HG03439 (cell line): Measurements from ENCODE around the gene ANXA6.
A peak's percentile ranks its signal among the peaks of the same experiment; 100 is the strongest.

Experiments used
- ATAC-seq: cut with Tn5 transposase; IDR thresholded peaks from one replicate; pipeline ENCODE4 v1.9.1; 2021; ENCODE audit warnings: mild to moderate bottlenecking, moderate library complexity; ENCODE audit not compliant: unreplicated experiment

The ANXA6 gene

DNA sequence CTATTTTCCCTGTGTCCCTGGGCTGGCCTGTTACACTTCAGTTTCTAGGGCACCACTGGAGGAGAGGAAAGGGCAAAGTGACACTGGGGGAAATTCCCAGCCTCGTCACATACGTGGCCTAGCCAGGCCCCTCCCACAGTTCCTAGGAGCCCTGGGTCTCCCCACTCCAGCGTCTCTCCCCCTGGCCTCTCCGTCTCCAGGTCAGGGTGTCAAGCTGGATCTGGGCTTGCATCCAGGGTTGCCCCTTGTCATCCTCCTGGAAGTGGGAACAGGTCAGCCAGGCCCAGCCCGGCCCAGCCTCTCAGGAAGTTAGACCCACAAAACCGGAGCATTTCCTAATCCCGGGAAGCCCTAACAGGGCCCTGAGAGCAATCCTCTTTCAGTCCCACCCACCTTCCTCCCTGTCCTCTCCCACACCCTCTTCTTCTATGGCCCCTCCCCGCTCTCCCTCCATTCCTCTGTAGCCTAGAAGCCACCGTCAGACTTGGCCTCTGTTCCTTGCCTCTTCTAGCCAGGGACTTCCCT lies 72.0 kb downstream of the ANXA6 start:
- no peak for ATAC-seq

DNA sequence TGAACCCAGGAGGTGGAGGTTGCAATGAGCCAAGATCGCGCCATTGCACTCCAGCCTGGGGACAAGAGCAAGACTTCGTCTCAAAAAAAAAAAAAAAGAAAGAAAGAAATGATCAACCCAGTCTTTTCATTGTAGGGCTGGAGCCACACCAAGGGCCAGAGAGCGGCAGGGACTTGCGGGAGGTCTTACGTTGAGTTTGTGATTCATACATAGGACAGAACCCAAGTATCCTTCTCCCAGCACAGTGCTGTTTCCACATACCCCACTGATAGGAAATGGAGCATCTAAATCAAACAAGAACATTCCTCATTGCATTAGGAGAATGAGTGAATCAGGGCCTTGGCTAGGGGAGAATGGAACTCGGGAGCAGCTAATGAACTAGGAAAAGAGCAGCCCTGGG lies 73.2 kb downstream of the ANXA6 start:
- ATAC-seq = no peak

DNA sequence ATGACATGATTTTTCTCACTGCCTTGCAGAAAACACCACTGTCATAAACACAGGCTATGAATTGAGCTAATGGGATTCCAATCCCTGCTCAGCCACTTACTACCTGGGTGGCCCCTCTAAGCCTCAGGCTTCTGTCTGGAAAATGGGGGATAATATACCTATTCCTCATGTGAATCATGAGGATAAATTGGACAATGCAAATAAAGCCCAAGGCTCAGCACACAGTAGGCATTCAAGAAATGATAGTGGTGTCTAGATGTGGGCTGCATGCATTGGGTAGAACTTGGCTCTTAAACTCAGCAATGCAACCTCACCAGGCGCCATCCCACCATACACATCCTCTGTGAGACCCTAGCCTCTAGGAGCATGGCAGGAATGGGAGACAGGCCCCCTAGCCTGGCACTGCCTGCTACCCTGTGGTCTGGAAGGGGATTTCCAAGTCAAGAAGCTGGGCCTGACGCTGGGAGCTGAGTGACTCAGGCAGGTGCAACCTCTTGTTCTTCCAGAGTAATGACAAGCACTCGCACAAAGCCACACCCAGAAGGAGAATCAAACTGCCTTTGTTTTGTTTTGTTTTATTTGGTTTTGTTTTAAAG lies 74.4 kb downstream of the ANXA6 start:
- no peak for ATAC-seq

DNA sequence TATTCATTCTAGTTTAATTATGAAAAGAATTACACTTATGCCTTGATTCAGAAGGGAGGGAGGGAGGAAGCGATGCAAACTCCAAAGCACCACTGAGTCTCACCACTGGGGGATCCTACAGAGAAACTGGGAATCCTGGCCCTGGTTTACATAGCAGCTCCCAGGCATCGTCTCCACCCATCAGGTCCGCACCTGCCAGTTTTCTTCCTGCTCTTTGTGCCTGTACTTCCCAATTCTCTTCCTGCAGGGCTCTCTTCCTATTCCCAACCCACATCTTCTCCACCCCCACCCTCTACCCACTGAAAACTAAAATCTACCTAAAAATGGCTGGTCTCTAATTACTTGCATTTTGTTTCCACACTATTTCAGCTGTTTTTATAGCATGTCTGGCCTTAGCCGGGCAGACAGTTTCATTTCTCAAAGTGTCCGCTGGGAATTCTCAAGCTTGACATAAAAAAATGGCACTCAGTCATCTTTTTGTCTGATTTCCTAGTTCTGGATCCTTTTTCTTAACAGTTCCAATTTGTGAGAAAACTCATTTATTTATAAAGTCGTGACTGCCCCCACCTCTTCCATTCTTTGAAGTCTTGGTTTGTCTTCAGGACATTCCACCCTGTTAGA lies 75.2 kb downstream of the ANXA6 start:
- no peak for ATAC-seq

DNA sequence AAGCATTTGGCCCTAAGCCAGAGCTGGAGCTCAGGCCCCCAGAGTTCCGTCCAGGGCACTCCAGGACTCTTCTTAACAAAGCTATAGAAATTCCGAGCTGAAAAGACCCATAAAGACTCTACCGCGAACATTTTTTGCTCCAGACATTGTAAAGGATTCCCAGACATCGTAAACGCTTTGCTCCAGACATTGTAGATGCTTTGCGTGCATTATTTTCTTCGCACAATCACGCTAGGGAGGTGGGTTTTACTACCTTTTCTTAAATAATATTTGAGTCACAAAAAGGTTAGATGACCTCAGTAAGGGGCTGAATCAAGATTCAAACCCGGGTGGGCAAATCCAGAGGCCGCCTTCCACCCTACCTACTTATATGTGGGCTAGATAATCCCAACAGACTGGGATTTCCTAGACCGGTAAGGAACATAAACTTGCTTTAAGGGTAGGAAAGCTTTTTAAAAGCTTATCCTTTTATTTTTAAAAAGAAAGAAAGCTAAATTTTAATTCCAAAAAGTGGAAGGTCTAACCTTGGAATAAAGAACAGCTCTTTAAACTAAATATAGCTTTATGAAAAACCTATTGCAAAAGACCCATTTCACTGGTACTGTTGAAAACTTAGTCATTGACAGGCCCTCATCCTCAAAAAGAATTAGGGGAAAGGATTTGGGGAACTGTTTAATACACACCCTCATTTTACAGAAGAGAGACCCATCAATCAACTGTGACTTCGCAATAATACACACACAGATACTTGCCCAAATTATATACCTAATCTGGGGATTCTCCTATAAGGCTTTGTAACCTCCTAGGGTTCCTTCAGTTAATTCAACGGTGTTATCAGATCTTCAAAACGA lies 75.9 kb downstream of the ANXA6 start:
- ATAC-seq = no peak

DNA sequence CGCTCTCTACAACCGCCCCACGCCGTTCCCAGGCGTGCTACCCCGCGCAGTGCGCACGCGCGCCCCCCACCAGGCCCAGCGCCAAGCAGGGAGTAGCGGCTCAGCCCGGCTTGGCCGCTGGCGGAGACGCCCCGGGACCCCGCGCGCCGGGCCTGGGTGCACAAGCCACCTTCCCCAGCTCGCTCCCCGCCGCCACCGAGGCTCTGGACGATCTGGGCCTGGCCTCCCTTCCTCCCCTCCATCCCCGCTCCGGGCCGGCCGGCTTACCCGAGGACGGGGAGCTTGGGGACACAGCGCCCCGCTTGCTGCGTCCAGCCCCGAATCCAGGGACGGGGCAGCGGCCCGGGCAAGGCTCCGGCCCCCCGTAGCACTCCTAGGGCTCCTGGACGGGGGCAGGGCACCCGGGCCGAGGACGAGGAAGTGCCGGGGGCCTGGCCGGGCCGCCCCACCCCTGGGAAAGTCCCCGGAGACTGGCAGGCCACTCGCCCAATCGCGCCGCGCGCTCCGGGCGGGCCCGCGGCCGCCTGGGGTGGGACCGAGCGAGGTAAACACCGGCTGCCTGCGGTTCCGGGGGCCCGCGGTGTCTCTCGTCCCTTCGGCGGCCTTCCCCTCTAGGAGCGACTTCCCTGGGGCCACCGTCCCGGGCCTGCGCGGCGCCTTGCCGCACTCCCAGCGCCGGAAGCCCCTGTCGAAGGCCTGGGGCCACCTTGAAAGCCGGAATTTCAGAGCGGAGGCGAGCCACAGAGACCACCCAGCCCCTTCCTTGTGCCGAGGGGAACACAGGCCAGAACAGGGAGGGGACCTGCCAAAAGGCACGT lies 76.8 kb downstream of the ANXA6 start, which contains the start of gene TNIP1:
TSS of gene TNIP1 (minus strand) at position 422 of the 818 bp plus-strand sequence. CDS start 15,939 bp downstream, outside the sequence.
- peak; percentile 67 for ATAC-seq

DNA sequence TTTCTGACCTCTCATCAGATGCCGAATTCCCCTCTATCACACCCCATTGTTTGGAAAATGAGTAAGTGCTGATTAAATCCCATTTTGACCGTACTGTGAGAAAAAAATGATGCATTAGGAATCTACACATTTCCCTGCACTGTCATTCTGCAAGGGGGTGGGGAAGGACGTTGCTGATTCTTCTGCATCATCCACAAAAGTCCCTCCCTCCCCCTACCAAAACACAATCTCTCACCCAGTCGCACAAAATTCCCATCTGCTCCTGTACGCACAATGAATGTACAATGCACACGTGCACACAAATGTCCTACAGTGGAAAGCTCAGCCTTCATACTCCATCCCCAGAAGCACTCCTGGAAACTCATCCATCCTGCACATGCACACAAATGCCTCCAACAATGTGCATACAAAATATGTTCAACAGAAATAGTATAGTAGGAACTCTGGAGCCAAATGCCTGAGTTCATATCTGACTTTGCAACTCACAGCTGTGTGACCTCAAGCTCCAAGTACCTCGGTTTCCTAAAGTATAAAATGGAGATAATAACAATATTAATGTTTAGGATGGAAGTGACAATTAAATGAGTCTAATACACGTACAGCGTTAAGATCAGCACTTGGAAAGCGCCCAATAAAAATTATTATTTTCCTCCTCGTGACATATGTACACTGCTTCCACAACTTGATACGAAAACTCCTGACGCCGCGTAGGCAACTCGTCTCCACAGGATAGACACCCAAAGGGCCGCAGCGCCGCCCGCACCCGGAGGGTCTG lies 77.6 kb downstream of the ANXA6 start:
- ATAC-seq = no peak

DNA sequence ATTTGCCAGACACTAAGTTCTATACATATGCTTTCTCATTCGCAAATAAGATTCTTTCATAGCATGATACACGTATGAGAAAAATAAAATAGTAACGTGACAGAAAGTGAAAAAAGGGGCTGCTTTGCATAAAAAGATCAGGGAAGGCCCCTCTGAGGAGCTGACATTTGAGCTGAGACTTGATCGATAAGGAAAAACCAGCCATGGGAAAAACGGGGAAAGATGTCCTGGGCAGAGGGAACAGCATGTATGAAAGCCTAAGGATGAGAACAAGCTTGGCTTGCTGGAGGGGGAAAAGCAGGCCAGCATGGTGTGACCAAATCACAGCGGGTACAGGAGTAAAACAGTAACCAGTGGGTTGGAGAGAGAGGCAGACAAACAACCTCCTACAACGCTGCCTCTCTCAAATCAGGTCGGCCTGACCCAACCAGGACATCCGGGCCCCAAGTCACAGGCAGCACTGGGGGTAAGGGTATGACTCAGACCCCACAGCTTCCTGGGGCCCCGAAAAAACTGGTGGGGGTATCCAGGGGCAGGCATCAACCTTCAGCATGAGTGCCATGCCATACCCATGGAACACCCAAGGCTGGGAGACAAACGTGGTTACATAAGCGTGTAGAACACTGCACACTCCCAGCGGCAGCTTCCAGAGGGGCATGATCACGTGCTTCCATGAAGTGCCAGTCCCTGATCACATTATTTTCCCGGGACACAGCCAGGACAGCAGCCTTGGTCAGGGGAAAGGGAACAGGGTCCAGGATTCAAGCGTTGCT lies 78.9 kb downstream of the ANXA6 start:
- peak; percentile 43 for ATAC-seq

DNA sequence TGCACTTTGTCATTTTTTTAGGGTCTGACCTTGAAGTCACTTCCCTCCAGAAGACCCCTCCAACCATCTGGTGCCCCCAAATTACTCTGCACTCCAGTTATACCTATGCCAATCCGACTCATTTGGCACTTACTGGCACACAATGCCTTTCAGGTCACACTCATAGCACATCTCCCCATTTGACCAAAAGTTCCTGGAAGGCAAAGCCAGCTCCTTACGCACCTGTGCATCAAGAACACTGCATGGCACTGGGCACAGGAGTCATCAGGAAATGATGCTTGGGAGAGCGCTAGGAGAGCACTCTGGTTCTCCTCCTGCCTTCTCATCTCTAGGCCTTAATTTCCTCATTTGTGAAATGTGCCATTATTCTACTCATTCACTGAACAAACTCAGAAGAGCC lies 79.6 kb downstream of the ANXA6 start:
- ATAC-seq = no peak

DNA sequence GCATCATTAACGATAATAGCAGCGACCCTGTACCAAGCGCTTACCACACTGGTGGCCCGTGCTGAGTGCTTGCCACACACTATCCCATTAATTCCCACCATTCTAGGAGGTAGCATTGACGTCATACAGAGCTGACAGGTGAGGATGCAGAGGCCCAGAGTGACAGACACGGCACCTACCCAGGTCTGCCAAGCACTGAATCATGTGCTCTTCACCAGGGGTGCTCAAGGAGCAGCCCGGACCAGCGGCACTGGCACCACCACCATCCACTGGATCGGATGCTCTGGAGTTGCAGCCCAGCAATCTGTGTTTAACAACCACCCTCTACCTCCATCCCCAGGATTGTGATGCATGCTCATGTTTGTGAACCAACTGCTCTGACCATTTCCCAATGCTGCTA lies 80.2 kb downstream of the ANXA6 start:
- ATAC-seq = no peak

DNA sequence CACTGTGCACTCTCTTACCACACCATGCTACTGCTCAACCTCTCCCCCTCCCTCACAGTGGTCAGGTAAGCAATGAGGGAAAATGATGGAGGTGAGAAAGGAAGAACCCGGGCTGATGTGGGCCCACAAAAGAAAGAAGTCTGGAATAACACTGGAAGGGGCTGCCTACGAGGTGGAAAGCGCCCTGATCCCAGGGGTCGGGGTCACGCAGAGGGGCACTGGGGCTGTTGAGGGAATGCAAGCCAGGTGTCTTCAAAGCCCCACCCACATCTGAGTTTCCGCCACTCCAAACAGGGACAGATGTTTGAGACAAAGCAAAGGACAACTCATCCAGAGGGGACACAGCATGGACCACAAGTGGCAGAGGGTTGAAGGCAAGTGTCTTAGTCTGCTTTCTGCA lies 81.0 kb downstream of the ANXA6 start:
- no peak for ATAC-seq

DNA sequence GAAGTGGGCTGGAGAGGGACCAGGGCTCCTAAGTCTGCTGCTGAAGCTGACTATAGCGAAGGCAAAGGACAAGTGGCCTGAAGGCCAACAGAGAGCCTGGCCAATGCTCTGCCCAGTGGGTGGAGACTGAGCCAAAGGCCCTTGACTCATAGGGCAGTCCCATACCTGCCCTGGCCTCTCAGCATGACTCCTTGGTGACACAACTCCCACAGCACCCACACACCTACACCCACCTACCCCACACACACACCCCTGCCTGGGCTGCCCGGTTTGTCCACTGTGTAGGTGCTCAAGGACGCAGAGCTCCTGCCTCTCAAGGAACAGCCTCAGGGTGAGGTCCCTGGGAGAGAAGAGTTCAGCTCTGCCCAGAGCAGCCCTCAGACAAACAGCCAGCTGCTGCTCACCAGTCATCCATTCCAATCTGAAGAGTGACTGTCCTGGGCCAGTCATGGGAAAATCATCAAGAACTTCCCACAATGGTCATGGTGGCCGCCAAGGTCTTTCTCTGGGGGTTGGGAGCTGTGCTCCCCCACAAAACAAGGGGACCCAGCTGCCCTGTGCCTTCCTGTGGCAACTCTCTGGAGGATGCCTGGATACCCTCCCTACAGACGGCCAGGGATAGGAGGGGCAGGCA lies 81.8 kb downstream of the ANXA6 start:
- ATAC-seq = no peak

DNA sequence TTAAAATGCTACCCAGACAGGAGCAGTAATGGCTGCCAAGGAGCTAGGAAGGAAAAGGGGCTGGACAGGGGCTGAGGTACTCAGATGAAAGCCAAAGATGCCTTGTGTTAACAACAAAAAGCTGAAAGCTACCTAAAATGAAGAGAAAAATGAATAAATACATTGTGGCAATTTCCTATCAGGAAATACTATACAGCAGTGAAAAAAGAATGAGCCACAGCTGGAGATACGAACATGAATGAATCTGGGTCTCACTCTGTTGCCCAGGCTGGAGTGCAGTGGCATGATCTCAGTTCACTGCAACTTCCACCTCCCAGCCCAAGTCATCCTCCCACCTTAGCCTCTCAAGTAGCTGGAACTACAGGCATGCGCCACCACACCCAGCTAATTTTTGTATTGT lies 83.0 kb downstream of the ANXA6 start:
- ATAC-seq = no peak

DNA sequence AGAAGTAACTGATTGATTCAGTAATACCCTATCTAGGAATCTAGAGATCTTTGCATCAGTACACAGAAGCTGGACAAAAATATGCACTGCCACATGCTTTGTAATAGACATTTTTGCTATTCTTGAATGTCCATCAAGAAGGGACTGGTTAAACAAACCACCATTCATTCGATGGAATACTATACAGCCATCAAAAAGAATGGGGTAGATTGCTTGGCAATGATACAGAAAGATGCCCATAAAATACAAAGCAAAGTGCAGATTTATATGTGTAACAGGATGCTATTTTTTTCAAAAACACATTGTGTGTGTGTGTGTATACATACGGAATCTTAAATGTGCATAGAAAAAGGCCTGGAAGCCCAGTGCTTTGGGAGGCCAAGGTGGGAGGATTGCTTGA lies 84.3 kb downstream of the ANXA6 start:
- ATAC-seq = no peak

DNA sequence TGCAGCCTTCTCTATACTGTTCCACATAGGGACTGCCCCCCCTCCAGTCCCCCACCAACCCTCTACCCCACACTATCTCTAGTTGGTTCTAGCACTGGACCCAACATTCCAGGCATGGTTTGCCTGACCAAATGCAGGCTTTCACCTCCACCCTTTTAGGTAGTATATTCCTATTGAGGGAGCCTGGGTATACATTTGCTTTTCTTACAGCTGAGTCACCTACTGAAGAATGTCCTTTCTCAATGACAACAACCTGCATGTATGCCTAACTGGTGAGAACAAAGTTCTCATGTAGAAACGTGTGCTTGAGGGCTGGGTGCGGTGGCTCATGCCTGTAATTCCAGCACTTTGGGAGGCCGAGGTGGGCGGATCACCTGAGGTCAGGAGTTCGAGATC lies 85.0 kb downstream of the ANXA6 start:
- no peak for ATAC-seq

DNA sequence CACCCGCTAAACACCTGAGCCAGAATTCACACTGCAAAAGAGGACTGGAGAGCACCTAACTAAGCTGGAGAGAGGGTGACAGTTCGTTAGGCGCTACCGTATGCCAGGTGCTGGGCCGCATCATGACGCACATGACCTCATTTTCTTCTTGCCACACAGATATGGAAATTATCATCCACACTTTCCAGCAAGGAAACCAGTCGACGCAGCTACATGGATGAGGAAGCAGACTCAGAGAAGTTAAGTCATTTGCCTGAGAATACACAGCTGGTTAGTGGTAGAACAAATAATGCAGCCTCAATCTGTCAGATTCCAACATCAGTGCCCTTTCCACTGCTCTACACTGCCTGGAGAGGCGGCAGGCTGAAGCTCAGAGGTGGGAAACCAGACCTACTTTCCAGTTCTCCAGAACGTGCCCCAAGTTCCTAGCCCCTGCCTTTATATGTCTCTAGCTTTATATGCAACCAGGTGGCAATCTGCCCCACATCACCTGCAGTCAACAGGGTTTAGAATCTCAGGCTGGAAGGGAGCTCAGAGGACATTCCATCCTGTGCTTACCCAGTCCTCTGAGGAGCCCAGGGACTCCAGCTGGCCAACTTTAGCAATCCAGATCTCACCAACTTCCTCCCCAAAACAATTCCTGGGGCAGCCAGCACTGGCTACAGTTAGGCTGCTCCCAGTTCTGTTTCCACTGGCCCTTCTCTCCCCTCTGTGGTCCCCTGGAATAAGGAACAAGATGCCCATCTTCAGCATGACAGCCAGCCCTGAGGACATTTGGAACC lies 85.5 kb downstream of the ANXA6 start:
- ATAC-seq = no peak

DNA sequence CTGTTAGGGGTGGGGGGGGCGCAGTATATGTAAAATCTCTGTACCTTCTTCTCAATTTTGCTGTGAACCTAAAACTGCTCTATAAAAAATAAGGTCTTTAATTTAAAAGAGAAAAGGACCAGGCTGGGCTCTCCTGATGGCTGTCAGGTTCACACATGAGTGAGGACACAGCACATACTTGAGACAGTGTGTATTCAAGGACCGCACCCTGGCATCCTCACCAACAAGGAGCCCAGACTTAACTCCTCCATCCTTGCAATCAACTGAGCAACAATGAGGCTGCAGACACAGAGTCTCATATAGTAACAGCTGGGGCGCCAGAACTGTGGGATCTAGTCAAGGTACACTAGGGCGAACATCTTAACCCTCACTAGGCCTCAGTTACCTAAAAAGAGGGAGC lies 86.6 kb downstream of the ANXA6 start:
- ATAC-seq = no peak

DNA sequence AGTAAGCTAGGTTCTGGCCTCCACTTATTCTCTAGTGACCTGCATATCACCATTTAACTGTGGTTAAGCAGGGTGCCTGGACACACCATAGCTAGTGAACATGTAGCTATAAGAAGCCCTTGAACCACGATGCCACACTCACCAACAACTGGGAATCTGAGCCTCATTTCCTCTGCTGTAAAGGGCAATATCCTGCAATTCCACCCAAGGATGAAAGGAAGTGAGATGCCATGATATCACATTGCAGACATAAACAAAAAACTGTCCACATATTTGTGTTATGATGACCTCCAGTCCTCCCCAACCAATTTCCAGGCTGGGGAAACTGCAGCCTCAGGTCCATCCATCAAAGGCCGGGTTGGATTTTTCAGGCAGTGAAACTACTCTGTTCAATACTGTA lies 87.1 kb downstream of the ANXA6 start:
- no peak for ATAC-seq
